EH (cell line): ENCODE data around the gene TSR1.
A peak's percentile ranks its signal among the peaks of the same experiment; 100 is the strongest.

Experiments used
- DNase-seq: peaks from one replicate; pipeline ENCODE4 v3.0.0-alpha.2; 2015; ENCODE audit warnings: low read depth

The TSR1 gene

GRCh38 chr17:2369039-2369438 lies 32.8 kb upstream of the TSR1 start:
- DNase-seq = no peak

DNA sequence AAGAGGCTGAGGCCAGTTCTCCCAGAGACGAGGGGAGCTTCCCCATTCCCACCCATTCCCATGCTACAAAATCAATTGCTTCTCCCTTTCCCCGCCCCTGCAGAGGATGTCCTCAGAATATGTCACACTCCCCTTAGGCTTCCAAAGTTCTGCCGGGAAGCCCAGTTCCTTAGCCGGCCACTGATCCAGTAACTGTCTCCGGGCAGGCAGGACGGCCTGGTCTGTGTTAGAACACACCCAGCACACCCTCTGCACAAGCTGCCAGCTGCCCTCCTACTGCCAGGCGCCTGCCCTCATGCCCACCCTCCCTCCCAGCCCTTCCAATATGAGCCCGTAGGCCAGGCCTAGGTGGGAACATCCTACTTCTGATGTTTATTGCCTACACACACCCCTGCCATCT lies 32.1 kb upstream of the TSR1 start:
- no peak for DNase-seq

GRCh38 chr17:2366747-2367494 lies 30.7 kb upstream of the TSR1 start:
- no peak for DNase-seq

DNA sequence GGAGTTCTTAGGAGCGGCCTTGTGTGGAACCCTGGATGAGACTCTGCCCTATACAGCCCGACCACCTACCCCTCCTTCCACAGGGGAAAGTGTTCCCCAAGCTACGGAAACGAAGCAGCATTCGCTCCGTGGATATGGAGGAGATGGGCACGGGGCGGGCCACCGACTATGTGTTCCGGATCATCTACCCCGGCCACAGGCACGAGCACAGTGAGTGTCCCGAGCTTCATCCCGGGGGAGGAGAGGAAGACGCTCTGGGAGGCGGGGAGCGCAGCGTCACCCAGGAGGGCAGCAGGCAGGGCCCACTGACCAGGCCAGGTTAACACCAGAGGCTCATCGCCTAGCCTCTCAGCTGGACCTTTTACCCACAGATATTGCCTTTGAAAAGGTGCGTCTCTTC lies 28.9 kb upstream of the TSR1 start:
- no peak for DNase-seq

DNA sequence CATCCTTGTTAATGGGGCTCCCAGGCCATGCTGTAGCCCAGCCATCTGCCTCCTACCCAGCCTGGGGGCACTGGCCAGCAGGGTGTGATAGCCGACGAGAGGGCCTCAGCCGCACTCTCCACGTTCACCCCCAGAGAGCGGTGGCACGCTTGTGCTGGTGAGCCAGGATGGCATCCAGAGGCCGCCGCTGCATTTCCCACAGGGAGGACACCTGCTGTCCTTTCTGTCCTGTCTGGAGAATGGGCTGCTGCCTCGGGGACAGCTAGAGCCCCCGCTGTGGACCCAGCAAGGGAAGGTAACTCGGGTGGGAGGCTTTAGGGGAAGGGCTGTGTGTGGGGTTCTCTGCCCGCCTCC lies 28.5 kb upstream of the TSR1 start:
- no peak for DNase-seq

DNA sequence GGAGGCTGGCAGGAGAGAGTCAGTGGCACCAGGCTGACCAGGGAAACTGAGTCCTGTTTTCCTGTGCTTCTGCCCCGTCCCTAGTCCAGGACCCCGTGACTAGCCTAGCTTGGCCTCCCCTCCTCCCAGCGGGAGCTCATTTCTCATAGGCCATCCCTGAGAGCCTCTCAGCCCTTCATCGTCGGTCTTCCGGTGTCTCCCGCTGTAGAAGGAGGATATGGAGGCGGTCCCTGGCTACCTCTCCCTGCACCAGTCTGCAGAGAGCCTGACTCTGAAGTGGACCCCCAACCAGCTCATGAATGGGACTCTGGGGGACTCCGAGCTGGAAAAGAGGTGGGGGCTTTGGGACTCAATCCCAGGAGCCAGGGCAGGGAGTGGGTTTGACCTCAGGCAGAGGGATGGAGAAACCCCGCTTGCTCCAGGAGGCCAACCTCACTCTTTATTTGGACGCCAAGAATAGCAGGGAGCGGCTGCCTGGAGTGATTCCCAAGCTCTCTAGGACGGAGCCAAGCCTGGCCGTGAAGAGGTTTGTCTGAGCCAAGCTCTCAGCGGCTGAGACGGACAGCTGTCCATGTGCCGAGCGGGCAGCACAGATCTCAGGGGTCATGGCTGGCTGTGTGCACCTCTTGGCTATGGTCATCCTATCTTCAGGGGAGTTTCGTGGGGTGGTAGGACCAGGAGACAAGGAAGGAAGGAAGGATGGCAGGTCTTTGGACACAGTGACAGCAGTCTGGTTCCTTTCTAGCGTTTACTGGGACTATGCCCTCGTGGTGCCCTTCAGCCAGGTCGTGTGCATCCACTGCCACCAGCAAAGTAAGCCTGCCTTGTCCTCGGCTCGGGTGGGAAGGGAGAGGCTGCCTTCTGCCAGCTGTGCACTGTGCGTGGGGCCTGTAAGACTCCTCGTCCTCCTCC lies 27.9 kb upstream of the TSR1 start:
- no peak for DNase-seq

GRCh38 chr17:2363318-2363717 lies 27.1 kb upstream of the TSR1 start:
- DNase-seq = no peak

GRCh38 chr17:2362881-2363280 lies 26.6 kb upstream of the TSR1 start:
- DNase-seq = no peak

DNA sequence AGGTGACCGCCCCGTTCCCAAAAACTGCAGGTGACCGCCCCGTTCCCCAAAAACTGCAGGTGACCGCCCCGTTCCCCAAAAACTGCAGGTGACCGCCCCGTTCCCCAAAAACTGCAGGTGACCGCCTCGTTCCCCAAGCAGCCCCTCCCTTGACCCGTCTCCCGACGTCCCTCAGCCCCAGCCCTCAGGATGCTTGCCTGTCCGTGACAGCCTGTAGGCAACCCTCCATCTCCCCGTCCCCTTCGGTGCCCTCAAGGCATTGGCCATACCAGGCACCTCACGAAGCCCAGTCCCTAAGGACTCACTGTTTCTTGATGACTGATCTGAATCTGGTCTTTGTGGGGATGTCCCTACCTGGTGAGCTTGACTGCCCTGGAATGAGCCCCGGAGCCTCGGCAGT lies 26.2 kb upstream of the TSR1 start:
- no peak for DNase-seq

GRCh38 chr17:2362016-2362415 lies 25.8 kb upstream of the TSR1 start:
- DNase-seq = no peak

DNA sequence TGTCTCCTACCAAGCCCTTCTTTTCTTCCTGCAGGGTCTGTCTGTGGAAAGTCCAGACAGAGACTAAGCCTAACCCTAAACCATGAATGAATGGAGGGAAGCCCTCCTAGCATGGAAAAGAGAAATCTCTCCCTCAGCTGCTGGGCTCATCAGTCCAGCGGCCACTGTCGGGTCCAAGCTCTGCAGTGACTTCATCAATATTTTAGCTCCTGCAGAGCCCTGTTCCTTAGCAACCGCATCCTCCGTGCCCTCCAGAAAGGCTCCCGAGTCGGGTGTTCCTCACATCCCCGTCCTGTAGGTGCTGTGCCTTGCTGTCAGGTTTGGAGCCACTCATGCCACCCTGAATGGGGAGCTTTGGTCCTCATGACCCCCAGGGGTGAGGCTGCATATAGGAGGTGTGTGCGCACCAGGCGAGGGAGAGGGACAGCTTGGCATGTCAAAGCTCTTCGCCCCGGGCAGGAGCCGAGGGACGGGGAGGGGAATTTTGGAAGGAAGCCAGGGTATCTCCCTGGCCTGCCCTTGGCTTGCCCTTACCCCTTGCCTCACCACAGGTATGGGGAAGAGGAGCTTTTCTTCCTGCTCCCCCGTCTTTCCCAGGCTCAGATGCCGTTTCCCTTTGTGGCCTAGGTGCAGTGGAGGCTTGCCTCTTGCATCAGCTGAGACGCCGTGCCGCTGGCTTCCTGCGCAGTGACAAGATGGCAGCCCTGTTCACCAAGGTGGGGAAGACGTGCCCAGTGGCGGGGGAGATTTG lies 24.9 kb upstream of the TSR1 start:
- DNase-seq = no peak

DNA sequence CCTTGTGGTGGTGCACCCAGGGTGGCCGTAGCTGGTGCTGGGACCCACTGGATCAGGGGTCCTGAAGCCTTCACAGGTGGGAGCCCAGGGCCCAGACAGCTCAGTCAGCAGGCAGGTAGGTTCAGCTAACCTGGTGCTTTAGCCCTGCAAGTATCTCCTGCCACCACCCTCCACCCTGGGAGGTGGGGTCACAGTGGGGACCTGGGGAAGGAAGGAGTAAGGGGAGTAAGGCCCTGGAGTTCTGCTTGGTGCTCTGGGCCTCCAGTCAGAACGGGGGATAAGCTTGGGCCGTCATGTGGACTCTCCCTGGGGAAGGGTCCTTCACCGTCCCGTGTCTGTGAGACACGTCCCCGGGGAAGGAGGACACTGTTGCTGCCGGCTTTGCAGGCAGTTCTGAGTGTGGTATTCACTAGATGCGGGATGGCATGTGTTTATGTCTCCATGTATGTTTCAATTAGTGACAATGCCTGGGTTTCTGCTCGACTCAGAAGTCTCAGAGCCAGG lies 21.7 kb upstream of the TSR1 start:
- DNase-seq = no peak

GRCh38 chr17:2357237-2357636 lies 21.0 kb upstream of the TSR1 start:
- DNase-seq = no peak

- no peak for DNase-seq
These were observed 18.1 kb upstream of the TSR1 start for GRCh38 chr17:2354311-2354710.

- no peak for DNase-seq
These were observed 15.0 kb upstream of the TSR1 start for GRCh38 chr17:2351269-2351668.

GRCh38 chr17:2347805-2348685 lies 11.8 kb upstream of the TSR1 start:
- DNase-seq = peak; percentile 94

- DNase-seq = no peak
These were observed 10.2 kb upstream of the TSR1 start for GRCh38 chr17:2346475-2346874.

GRCh38 chr17:2344528-2344927 lies 8.3 kb upstream of the TSR1 start:
- DNase-seq = no peak

- no peak for DNase-seq
These were observed 7.2 kb upstream of the TSR1 start for GRCh38 chr17:2343421-2343820.

DNA sequence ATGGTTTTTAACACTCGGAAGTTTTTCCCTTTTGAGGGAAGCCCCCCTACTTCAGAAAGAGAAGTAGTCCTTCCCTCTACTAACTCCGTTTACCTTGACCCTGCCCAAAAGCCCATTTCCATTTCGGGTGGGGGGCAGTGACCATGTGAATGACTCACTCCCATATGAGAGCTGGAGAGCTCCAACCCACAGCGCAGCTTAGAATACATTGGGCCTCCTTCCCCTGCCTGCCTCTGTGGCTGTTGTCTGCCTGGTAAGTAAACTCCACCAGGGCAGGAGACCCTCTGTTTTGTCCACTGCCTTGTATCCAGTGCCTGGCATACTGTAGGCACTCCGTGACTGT lies 2.0 kb upstream of the TSR1 start:
- DNase-seq = peak; percentile 6

- DNase-seq = peak; percentile 64
These were observed 1.5 kb upstream of the TSR1 start for GRCh38 chr17:2337544-2338314.
